Lung microvascular endothelial cell (primary cell): ENCODE results near the gene ITGAV. TPM values are rescaled to one million over a fixed set of nuclear protein-coding genes. Genes with fewer than 3 reads are reported as not detected.

Source experiments
- DNase-seq, 2 donors: peaks; one replicate each; pipeline versions ENCODE4 v3.0.0 to v3.0.0-alpha.2; 2010; ENCODE audit warnings: low read depth in 2 of 2
- total RNA-seq: library from RNA; depleted of rRNA; stranded (reverse); fragments of >200 nt; gene quantifications from 2 replicates; pipeline ENCODE4 v1.2.1, GENCODE V29; 2014

Gene ITGAV
- total RNA-seq, 1 donor from 2014 or later, result 138 TPM

DNA sequence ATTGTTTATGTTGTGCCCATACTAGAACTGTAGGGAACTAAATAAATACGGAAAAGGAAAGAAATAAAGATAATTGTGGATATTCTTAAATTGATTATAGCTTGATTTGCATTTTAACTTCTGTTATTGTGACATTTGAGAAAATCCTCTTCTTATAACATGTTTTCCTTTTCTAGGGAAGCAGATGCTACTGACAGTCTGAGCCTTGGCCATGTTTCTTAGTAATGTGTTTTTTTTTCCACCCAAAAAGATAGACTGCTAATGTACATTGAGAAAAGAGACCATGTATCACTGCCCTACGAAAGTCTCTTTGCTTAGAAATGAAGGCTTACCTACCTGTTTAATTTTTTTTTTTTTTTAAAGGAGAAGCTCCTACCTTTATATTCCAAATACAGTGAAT, 22.2 kb downstream of the ITGAV start:
- no peak for DNase-seq

DNA sequence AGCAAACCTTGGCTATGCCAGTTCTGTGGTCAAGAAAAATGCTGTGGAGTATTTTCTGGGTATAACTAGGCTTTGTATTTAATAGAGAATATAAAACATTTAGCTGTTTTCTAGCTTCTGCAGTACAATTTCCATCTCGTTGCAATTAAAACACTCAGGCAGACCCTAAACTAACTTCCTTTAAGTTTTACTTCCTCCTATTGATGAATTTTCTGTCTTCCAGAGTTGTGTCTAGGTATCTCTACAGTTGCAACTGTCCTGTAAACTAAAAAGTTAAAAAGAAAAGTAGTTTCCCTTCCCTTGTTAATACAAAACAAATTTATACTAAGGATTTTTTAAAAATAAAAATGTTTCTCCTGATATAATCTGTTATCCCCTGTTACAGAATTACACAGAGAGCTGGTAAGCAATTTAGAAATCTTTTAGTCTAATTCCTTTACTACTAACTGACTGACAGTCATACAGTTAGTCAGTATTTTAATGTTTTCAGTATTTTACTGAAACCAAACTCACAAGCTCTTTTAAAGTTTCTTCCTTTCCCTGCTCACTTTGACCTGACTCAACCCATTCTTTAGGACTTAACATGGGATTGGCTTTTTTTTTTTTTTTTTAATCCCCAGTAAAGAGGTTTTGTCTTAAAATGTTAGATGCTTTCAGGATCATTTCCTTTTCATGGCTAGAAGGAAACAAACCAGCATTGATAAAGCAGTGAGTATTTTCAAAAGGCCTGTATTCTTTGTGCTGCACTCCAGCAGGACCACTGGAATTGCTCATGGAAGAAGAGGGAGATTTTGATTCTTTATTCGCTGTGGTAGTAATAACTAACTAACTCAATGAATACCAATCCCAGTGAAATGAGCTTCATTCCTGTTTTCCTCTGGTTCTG, 22.9 kb downstream of the ITGAV start:
- no peak for DNase-seq

DNA sequence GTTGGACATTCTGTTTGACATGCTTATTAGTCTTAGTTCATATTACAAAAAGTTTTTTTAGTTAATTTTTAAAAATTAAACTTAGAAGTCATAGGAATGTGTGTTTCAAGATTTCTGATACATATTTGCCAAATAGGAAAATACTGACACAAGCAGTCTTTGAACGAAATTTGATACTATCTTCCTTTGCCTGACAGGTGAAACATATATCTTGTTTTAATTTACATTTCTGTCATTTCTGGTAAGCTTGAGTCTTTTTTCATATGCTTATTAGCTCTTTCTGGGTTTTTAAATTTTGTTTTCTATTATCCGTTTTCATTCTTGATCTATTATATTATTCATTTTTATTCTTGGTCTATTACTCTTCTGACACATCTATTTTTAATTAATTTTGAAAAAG, 24.5 kb downstream of the ITGAV start:
- DNase-seq, result no peak

DNA sequence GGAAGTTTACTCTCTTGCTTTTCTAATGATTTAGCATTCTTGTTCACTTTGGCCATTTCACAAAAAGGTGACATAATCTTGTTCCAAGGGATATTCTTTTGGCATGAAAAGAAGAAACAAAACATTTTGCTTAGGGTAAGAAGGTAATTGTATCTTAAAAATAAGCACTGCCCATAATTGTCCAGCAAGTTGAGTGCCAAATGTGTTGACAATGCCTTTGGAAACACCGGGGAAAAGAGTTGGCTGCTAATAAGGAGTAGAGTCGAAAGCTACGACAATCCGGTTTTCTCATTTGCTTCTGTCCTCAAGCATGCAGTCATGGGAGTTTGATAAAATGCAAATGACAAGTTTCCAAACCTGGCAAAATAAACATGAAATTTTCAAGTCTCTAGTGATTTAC, 27.3 kb downstream of the ITGAV start:
- no peak for DNase-seq

DNA sequence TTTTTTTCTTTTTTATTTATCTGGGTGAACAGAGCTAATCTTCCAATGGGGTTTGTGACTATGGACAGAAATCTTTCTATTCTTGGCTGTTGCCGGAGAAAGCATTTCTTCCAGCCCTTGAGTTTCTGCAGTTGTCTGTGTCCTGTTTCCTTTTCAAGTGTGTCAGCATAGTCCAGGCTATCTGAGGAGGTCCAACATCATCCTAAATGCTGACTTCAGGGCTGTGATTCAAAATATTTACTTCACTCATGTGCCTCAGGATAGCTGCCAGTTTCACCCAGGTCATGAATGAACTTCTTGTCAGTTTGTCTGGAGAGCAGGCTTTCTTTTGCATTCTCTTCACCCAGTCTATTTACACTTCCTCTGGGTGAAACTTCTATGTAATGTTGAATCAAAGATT, 27.9 kb downstream of the ITGAV start:
- DNase-seq, result no peak

DNA sequence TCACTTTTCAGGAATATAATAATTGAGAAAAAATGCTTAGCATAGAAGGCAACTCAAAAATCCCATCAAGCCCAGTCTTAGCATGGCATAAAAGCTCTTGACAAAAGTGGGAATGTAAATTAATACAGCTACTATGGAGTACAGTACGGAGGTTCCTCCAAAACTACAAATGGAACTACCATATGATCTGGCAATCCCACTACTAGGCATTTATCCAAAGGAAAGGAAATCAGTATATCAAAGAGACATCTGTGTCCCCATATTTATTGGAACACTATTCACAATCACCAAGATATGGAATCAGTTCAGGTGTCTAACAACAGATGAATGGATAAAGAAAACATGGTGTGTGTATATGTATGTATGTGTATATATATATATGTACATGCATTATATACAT, 28.8 kb downstream of the ITGAV start:
- DNase-seq, result no peak

DNA sequence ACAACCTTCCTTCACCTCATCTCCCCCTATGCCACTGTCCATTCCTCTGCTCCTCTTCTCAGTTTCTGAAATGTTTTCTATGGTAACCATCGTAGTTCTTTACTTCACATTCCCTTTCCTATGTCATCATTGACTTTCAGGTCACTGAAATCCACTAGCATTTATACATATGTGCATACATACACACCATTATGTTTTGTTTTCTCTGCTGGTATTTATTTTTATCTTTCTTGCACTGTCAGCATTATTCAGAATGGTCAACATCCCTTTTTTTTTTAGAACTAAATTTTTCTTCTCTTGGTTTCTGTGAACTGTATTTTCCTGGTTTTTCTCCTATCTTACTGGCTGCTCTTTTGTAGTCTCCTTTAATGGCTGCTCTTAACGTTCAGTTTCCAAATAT, 33.2 kb downstream of the ITGAV start:
- DNase-seq, result no peak

DNA sequence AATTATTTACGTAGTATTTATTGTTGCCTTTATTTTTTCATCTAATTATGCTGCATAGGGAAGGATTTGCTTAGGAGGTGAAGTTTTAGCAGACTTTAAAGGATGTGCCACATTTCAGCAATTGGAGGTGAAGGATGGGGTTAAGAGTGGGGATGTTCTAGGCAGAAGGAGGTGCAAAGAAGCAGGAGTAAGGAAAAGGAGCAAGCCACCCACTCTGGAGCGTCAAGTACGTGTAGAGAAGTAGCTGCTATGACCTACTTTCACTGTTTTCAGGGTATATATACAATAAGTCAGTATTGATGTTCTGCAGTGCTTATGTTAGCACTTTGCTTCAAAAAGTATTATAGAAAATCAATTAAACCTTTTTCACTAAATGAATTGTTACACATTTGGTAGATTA, 34.4 kb downstream of the ITGAV start:
- DNase-seq, result no peak

DNA sequence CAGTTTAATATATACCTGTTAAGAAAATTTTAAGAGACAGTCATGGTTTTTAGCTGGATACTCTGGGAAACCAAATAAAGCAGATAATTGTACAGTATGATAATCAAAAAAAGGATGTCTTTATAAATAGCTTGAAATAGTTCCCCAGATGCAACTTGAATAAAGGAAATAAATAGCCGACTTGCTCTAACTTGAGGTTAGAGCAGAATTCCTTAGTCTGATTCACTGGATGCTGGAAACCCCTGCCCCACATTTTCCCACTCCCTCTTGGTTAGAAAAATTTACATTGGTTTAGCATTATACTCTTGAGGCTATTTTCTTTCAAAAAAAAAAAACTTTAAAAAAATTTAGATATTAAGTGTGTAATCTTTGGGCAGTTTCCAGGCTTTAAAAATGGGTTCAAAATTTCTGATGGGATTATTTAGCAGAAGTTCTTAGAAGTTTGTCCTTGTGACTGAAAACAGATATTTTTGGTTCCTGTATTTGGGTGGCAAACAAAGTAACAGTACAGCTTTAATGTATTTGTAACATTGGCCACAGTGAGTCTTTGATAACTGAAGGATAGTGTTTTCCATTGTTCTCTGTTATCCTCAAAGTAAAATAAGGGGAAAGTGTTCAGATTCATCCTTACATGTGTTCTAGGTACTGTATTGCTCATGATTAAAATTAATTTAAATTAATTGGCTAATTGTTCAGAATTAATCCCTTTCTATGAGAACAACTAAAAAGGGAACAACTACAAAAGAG, 39.6 kb downstream of the ITGAV start:
- no peak for DNase-seq

DNA sequence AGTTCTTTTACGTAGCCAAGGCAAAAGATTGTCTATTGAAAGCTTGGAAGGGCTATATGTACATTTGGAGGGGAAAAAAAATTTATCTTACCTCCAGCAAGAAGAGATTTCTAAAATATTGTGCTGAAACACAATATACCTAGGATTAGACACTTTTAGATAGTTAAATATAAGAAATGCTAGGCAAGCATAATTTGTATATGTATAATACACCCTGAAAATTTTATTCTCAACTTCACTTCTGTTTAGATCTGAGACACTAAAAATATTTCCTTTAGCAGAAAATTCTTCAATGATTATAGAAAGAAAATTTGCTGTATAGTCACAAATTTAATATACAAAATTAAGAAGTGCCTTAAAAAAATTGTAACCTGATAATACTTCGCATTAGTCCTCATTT, 42.6 kb downstream of the ITGAV start:
- DNase-seq, result no peak

DNA sequence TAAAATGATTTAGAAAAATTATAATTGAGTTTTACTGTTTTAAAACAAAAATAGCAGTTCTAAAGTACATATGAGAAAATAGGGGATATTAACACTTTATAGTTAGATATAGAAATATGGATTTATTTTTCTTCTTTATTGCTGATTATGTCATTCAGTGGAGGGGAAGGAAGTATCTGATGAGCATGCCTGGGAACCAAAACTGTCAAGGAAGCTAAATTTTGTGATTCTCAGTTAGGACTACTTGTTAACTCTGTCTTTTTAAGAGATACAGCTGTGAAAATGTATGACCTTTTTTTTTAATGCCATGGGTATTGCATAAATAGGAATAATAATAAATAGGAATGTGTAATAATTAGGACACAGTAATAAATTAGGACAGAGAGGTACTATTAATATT, 44.8 kb downstream of the ITGAV start:
- DNase-seq, result peak in 1 of 2 donors; percentile 10

DNA sequence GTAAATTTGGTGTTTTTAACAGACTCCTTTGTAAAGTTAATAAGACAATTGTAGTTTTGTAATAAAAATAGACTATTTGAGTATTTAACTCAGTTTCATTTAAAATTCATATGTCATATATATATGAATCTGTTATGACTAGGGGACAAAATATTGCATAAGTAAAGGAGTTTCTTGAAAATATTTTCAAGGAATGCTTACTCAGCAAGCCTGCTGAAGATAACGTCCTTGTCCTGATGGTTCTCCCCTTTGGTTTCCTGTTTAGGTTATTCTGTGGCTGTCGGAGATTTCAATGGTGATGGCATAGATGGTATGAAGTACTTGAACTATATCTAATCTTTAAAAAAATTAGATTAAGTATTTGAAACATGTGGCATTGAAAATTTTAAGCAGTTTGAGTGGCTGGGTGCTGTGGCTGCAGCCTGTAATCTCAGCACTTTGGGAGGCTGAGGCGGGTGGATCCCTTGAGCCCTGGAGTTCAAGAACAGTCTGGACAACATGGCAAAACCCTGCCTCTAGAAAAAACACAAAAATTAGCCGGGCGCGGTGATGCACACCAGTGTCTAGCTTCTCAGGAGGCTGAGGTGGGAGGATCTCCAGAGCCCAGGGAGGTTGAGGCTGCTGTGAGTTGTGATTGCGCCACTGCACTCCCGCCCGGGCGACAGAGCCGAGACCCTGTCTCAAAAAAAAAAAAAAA, 47.1 kb downstream of the ITGAV start:
- DNase-seq, result no peak

DNA sequence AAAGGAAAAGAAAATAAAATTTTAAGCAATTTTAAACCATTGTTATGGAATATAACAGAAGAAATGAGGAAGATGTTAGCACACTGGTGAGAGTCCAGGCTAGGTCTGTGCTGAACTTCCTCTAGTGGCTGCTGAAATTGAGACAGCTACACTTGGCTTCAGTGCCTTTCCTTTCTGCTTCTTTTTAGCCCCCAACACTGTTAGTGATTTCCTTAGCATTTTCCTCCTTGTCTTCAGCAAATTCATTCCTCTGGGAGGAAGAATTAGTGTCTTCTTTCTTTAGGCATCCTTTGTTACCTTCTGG, 47.6 kb downstream of the ITGAV start:
- DNase-seq, result no peak

DNA sequence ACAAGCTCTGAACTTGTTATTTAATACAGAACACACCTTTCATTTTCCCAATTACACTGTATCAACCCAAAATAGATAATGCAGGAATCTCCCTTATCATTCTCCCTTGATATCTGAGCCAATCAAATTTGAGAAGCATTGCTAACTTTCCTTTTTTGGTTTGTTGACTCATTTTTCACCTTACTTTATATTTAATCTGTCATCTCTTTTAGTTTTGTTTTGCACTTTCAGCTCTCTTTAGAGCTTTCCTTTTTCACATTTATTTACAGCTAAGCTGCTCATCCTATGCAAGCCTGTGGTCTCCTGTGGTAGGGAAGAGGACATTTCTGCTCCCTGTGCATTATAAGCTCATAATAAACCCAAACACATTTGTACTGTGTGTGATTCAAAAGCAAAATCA, 50.1 kb downstream of the ITGAV start:
- no peak for DNase-seq

DNA sequence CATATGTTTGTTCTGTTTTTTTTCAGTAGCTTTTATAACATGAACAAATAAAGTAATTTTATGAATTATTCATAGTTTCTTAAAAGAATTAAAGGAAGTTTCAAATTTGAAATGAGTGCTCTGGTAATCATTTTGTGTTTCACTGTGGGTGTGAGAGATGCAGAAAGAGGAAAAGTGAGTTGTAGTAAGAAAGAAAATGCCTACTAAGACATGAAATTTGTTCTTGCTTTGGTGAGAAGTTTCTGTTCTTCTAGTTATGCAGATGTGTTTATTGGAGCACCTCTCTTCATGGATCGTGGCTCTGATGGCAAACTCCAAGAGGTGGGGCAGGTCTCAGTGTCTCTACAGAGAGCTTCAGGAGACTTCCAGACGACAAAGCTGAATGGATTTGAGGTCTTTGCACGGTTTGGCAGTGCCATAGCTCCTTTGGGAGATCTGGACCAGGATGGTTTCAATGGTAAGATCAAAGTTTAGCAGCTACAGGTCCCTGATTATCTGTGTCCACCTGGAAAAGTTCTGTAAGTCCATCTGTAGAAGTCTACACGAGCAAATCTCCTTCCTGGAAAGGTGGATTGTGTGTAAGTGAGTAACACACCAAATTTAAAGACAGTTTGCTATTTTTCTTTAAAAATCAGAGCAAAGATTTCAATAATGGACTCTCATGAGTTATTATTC, 51.4 kb downstream of the ITGAV start:
- no peak for DNase-seq

DNA sequence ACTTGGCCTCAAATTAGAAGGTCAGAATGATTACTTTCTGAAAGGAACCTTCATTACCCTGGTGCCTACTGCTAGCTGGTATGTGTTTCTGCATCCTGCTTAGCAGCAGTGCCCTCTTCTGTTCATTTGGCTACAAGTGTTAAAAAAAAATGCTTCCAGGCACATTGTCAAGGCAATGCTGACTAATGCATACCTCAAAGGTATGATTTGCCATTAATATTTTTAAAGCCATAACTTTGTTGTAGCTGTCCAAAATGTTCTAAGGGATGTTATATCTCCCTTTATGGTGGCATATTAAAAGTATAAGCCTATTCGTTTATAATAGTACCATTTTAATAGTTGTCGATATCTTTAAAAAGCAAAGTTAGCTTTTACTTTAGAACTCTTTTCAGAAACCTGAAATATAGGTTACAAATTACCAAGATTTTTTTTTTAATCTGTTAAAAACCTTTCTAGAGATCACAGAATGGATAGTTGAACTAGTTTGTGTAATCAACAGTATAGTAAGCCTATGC, 52.0 kb downstream of the ITGAV start:
- DNase-seq, result peak; percentile 80 to 86

DNA sequence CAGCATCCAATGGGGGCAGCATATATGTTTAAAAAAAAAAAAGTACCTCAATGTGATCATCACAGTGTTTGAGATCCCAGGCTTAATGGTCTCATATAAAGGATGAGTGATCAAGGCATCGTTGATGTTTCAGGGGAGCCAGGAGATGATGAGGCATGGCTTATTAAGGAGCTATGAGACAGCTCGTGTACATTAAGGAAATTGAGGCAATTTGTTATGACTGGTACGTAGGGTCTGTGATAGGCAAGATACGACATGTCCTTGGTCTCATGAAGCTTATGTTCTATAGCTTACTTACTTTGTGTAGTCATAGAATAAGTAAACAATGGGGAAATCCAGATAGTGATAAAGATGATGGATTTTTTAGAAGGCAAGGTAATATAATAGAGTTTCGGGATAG, 54.9 kb downstream of the ITGAV start:
- no peak for DNase-seq

DNA sequence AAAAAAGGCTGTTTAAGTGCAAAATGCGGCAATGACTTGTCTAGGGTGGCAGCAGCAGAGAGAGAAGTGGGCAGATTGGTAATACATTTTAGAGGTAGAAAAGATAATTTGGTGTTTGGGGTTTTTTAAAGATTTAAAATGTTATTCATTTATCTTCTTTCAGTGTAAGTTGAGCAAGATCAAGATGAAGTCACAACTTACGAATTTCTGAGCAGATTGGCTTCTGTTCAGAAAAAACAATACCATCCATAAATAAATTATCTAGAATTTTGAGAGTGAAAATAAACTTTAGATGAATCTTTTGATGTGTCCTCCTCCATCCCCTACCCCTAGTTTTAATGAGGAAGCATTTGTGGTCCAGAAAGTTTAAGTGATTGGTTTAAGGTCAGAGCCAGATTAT, 56.1 kb downstream of the ITGAV start:
- no peak for DNase-seq

DNA sequence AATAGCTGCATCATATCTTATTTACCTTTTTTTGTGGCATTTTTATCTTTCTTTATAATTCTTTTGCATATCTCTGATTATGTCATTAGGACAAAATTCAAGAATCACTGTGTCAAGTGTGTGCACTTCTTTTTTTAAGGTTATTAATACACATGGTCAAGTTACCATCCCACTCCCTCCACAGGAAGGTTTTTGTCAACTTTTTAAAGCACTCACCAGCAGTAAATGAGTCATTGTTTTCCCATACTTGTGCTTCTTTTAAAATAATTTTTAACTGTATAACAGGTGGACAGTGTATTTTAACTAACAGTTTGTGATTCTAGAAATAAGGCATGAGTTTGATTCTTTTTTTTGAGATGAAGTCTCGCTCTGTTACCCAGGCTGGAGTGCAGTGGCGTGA, 58.3 kb downstream of the ITGAV start:
- no peak for DNase-seq

DNA sequence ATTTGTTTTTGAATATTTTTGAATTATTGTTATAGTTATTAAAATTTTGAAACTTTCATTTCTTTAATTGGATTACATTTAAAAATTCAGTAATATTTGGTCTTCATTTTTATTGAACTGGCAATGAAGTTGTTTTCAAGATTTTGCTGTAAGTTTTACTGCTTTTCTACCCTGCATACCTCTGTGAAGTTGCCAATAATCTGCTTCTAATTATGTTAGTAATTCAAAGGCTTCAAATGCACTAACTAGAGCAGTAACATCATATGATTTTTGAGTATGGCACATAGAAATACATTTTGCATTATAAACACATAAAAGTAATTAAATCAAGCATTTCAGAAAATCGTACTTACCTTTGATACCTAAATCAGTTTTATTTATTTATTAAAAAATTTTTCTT, 63.7 kb downstream of the ITGAV start:
- no peak for DNase-seq

DNA sequence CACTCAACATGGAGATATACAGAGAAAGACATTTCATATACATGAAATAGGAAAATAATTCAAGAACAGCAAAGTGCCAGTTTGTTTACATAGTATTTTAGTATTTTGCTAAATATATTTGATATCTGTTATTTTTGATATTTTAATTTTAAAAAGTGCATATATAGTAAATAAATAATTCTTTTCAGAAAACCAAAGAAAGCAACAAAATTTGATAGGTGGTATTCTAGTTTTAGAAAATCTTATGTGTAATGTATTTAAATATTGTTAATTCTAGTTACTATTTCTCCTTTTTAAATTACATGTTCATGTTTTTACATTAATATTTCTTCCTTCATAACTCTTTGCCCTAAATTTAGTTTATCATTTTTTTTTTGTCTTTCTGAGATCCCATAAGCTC, 69.5 kb downstream of the ITGAV start:
- DNase-seq, result no peak
